HEK293 (cell line): Measurements from ENCODE around the gene TAS2R46.
"Not testable (repeated sequence)": the region's sequence is repeated elsewhere in the genome, so short reads cannot be mapped to it uniquely, and the experiment has no call there.

Experiments
- HOXD13 ChIP-seq: sonication (generic); formaldehyde crosslinking; IDR thresholded peaks from 2 replicates; pipeline ENCODE4 v1.8.0; 2022; ENCODE audit warnings: missing genetic modification reagents, borderline replicate concordance
- PRDM1 ChIP-seq: fragments of 450-650 bp; formaldehyde crosslinking; IDR thresholded peaks from 2 replicates; pipeline ENCODE4; 2016; ENCODE audit warnings: missing biosample characterization, missing genetic modification characterization
- TCF7L2 ChIP-seq: IDR thresholded peaks from 2 replicates; pipeline ENCODE4 v1.6.1; 2011; ENCODE audit warnings: low read depth, mild to moderate bottlenecking, inconsistent platforms, low read length, moderate library complexity, borderline replicate concordance
- ZFHX2 ChIP-seq: fragments of 450-650 bp; formaldehyde crosslinking; conservative IDR thresholded peaks from 2 replicates; pipeline ENCODE4 v1.5.1; 2016; ENCODE audit warnings: missing biosample characterization, missing genetic modification characterization
- ZNF274 ChIP-seq, 2 experiments: fragments of 200-500 bp in 1 of 2; fragments of 450-650 bp in 1 of 2; sonication (Bioruptor generic) in 1 of 2; formaldehyde crosslinking in 1 of 2; IDR thresholded peaks; 2 replicates each; pipeline versions ENCODE4 v1.5.1 to v1.6.1; 2014 to 2016; ENCODE audit warnings: borderline replicate concordance in 1 of 2, inconsistent platforms in 1 of 2, low read length in 1 of 2, missing biosample characterization in 1 of 2, missing genetic modification characterization in 1 of 2
- ZNF596 ChIP-seq: fragments of 450-650 bp; IDR thresholded peaks from 2 replicates; pipeline ENCODE4 v1.5.0; 2018; ENCODE audit warnings: missing biosample characterization, mild to moderate bottlenecking, missing genetic modification characterization, moderate library complexity
- ZNF623 ChIP-seq: fragments of 450-650 bp; formaldehyde crosslinking; IDR thresholded peaks from 2 replicates; pipeline ENCODE4 v1.5.1; 2016; ENCODE audit warnings: missing biosample characterization, missing genetic modification characterization
- TF ChIP-seq, protein P1 (sequence below): fragments of 450-650 bp; formaldehyde crosslinking; IDR thresholded peaks from 2 replicates; pipeline ENCODE4 v1.5.1; 2016; ENCODE audit warnings: missing biosample characterization, missing genetic modification characterization
- TF ChIP-seq, protein P2 (sequence below): fragments of 450-650 bp; formaldehyde crosslinking; IDR thresholded peaks from 2 replicates; pipeline ENCODE4 v1.5.1; 2017; ENCODE audit warnings: missing biosample characterization, mild to moderate bottlenecking, missing genetic modification characterization, moderate library complexity
- TF ChIP-seq, protein P3 (sequence below): fragments of 450-650 bp; formaldehyde crosslinking; IDR thresholded peaks from 2 replicates; pipeline ENCODE4 v1.5.1; 2016; ENCODE audit warnings: missing biosample characterization, missing genetic modification characterization, low read depth
- TF ChIP-seq, protein P4 (sequence below): fragments of 450-650 bp; formaldehyde crosslinking; IDR thresholded peaks from 2 replicates; pipeline ENCODE4 v1.5.1; 2017; ENCODE audit warnings: missing biosample characterization, missing genetic modification characterization
- TF ChIP-seq, protein P5 (sequence below): fragments of 450-650 bp; formaldehyde crosslinking; IDR thresholded peaks from 2 replicates; pipeline ENCODE4 v1.5.1; 2016; ENCODE audit warnings: missing biosample characterization, missing genetic modification characterization

DNA sequence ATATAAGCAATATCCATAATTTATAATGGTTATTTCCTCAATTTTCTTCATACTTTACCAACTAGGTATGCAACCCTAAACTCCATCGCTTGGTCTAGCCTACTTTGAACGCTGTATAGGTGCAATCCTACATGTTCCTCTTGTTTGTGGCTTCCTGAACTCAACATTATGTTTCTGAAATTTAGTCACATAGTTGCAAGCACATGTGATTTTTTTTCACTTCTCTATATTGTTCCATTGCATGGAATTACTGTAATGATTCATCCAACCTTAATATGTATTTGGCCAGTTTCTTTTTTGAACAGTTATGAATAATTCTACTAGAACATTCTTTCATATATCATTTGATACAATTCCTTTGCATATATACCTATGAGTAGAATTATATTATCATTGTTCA lies 32.8 kb upstream of the TAS2R46 start:
- not testable (repeated sequence) for TF ChIP-seq ZNF274 (IDR thresholded peaks at IDR 0.05; ENCODE audit: low read length); ZNF274 (tag by site-specific recombination; IDR thresholded peaks at IDR 0.05; ENCODE audit: borderline replicate concordance); ZNF623 (tag by site-specific recombination); TCF7L2; PRDM1 (tag by site-specific recombination); HOXD13 (CRISPR knock-in tag); ZFHX2 (tag by site-specific recombination); ZNF596
- TF ChIP-seq, protein P1, sequence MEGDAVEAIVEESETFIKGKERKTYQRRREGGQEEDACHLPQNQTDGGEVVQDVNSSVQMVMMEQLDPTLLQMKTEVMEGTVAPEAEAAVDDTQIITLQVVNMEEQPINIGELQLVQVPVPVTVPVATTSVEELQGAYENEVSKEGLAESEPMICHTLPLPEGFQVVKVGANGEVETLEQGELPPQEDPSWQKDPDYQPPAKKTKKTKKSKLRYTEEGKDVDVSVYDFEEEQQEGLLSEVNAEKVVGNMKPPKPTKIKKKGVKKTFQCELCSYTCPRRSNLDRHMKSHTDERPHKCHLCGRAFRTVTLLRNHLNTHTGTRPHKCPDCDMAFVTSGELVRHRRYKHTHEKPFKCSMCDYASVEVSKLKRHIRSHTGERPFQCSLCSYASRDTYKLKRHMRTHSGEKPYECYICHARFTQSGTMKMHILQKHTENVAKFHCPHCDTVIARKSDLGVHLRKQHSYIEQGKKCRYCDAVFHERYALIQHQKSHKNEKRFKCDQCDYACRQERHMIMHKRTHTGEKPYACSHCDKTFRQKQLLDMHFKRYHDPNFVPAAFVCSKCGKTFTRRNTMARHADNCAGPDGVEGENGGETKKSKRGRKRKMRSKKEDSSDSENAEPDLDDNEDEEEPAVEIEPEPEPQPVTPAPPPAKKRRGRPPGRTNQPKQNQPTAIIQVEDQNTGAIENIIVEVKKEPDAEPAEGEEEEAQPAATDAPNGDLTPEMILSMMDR (tag by site-specific recombination) = not testable (repeated sequence)
- TF ChIP-seq, protein P2, sequence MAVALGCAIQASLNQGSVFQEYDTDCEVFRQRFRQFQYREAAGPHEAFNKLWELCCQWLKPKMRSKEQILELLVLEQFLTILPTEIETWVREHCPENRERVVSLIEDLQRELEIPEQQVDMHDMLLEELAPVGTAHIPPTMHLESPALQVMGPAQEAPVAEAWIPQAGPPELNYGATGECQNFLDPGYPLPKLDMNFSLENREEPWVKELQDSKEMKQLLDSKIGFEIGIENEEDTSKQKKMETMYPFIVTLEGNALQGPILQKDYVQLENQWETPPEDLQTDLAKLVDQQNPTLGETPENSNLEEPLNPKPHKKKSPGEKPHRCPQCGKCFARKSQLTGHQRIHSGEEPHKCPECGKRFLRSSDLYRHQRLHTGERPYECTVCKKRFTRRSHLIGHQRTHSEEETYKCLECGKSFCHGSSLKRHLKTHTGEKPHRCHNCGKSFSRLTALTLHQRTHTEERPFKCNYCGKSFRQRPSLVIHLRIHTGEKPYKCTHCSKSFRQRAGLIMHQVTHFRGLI (tag by site-specific recombination) = not testable (repeated sequence)
- TF ChIP-seq, protein P3, sequence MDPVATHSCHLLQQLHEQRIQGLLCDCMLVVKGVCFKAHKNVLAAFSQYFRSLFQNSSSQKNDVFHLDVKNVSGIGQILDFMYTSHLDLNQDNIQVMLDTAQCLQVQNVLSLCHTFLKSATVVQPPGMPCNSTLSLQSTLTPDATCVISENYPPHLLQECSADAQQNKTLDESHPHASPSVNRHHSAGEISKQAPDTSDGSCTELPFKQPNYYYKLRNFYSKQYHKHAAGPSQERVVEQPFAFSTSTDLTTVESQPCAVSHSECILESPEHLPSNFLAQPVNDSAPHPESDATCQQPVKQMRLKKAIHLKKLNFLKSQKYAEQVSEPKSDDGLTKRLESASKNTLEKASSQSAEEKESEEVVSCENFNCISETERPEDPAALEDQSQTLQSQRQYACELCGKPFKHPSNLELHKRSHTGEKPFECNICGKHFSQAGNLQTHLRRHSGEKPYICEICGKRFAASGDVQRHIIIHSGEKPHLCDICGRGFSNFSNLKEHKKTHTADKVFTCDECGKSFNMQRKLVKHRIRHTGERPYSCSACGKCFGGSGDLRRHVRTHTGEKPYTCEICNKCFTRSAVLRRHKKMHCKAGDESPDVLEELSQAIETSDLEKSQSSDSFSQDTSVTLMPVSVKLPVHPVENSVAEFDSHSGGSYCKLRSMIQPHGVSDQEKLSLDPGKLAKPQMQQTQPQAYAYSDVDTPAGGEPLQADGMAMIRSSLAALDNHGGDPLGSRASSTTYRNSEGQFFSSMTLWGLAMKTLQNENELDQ (tag by site-specific recombination) = not testable (repeated sequence)
- TF ChIP-seq, protein P4, sequence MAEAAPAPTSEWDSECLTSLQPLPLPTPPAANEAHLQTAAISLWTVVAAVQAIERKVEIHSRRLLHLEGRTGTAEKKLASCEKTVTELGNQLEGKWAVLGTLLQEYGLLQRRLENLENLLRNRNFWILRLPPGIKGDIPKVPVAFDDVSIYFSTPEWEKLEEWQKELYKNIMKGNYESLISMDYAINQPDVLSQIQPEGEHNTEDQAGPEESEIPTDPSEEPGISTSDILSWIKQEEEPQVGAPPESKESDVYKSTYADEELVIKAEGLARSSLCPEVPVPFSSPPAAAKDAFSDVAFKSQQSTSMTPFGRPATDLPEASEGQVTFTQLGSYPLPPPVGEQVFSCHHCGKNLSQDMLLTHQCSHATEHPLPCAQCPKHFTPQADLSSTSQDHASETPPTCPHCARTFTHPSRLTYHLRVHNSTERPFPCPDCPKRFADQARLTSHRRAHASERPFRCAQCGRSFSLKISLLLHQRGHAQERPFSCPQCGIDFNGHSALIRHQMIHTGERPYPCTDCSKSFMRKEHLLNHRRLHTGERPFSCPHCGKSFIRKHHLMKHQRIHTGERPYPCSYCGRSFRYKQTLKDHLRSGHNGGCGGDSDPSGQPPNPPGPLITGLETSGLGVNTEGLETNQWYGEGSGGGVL (tag by site-specific recombination) = not testable (repeated sequence)
- TF ChIP-seq, protein P5, sequence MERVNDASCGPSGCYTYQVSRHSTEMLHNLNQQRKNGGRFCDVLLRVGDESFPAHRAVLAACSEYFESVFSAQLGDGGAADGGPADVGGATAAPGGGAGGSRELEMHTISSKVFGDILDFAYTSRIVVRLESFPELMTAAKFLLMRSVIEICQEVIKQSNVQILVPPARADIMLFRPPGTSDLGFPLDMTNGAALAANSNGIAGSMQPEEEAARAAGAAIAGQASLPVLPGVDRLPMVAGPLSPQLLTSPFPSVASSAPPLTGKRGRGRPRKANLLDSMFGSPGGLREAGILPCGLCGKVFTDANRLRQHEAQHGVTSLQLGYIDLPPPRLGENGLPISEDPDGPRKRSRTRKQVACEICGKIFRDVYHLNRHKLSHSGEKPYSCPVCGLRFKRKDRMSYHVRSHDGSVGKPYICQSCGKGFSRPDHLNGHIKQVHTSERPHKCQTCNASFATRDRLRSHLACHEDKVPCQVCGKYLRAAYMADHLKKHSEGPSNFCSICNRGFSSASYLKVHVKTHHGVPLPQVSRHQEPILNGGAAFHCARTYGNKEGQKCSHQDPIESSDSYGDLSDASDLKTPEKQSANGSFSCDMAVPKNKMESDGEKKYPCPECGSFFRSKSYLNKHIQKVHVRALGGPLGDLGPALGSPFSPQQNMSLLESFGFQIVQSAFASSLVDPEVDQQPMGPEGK = not testable (repeated sequence)
